PC-3 (cell line): ENCODE data around the gene TAS1R2. TPM values are rescaled to one million over a fixed set of nuclear protein-coding genes. Genes with fewer than 3 reads are reported as not detected.

Source experiments
- ATAC-seq: fragments of 200-7000 bp; cut with Tn5 transposase; 2 replicates; pipeline ENCODE4 v1.9.1; 2020; ENCODE audit warnings: mild to moderate bottlenecking, moderate library complexity
- BruUV-seq: library from RNA; stranded (reverse); fragments of 400-500 nt; replicated peaks from 2 replicates; lab custom pipeline; 2021; lab: Mats Ljungman, UMichigan
- CTCF ChIA-PET: fragments of 300-600 bp; sonication (Branson Sonifier 250); formaldehyde crosslinking; loops from one replicate; lab custom pipeline; 2022; ENCODE audit warnings: antibody characterized with exemption; lab: Charles Lee
- POLR2A ChIA-PET: fragments of 300-600 bp; sonication (Branson Sonifier 250); formaldehyde crosslinking; loops from one replicate; lab custom pipeline; 2022; ENCODE audit warnings: antibody characterized with exemption; ENCODE audit not compliant: unreplicated experiment; lab: Charles Lee
- DNase-seq: peaks from one replicate; pipeline ENCODE4 v3.0.0-alpha.2; 2015
- H2AFZ ChIP-seq: fragments of 300-600 bp; sonication (generic); 2 replicates; pipeline ENCODE4 v1.6.0; 2016; ENCODE audit warnings: antibody characterized with exemption, low read length
- H3F3A ChIP-seq: fragments of 300-600 bp; sonication (generic); one replicate; pipeline ENCODE4 v1.6.0; 2017; ENCODE audit warnings: antibody characterized with exemption, low read length, control low read depth, mild to moderate bottlenecking; ENCODE audit not compliant: unreplicated experiment
- H3K27ac ChIP-seq: fragments of 300-600 bp; sonication (generic); 2 replicates; pipeline ENCODE4 v1.5.1; 2016; ENCODE audit warnings: mild to moderate bottlenecking, low read length
- H3K27me3 ChIP-seq: fragments of 300-600 bp; sonication (generic); 2 replicates; pipeline ENCODE4 v1.6.1; 2016; ENCODE audit warnings: low read length, mixed read lengths
- H3K36me3 ChIP-seq: fragments of 300-600 bp; sonication (generic); 2 replicates; pipeline ENCODE4 v1.6.1; 2016; ENCODE audit warnings: low read depth, mixed run types, low read length, mixed read lengths
- H3K4me1 ChIP-seq: fragments of 300-600 bp; sonication (generic); 2 replicates; pipeline ENCODE4 v1.5.1; 2016; ENCODE audit warnings: low read length; ENCODE audit not compliant: insufficient read depth
- H3K4me2 ChIP-seq: fragments of 300-600 bp; sonication (generic); 2 replicates; pipeline ENCODE4 v1.6.0; 2016; ENCODE audit warnings: low read length
- H3K4me3 ChIP-seq: fragments of 300-600 bp; sonication (generic); 2 replicates; pipeline ENCODE4 v1.5.1; 2016; ENCODE audit warnings: mild to moderate bottlenecking, low read length, mixed read lengths
- H3K79me2 ChIP-seq: fragments of 300-600 bp; sonication (generic); 2 replicates; pipeline ENCODE4 v1.6.1; 2017; ENCODE audit warnings: low read length, mixed read lengths
- H3K9ac ChIP-seq: fragments of 300-600 bp; sonication (generic); 2 replicates; pipeline ENCODE4 v1.6.0; 2016; ENCODE audit warnings: mild to moderate bottlenecking, low read length
- H3K9me2 ChIP-seq: fragments of 300-600 bp; sonication (generic); replicated peaks from 2 replicates; pipeline ENCODE4 v1.6.1; 2016; ENCODE audit warnings: mixed run types, low read length, mixed read lengths
- H3K9me3 ChIP-seq: fragments of 300-600 bp; sonication (generic); 2 replicates; pipeline ENCODE4 v1.6.1; 2016; ENCODE audit warnings: low read length, mixed read lengths
- H4K20me1 ChIP-seq: fragments of 300-600 bp; sonication (generic); 2 replicates; pipeline ENCODE4 v1.6.1; 2016; ENCODE audit warnings: low read length, mixed read lengths
- CTCF ChIP-seq: fragments of 300-600 bp; sonication (generic); conservative IDR thresholded peaks from 2 replicates; pipeline ENCODE4 v1.5.1; 2017; ENCODE audit warnings: antibody characterized with exemption, low read depth, mild to moderate bottlenecking, low read length
- EZH2 ChIP-seq: fragments of 300-600 bp; sonication (generic); IDR thresholded peaks from one replicate; pipeline ENCODE4 v1.6.1; 2017; ENCODE audit warnings: antibody characterized with exemption, mild to moderate bottlenecking, low read length; ENCODE audit not compliant: unreplicated experiment
- EZH2phosphoT487 ChIP-seq: fragments of 300-600 bp; sonication (generic); IDR thresholded peaks from 2 replicates; pipeline ENCODE4 v1.6.1; 2018; ENCODE audit warnings: mild to moderate bottlenecking, antibody characterized with exemption, low read length, borderline replicate concordance
- intact Hi-C: fragments of 100-400 bp; cut with micrococcal nuclease; formaldehyde crosslinking; loops from 2 replicates; pipeline ENCODE4 v1.9.0; 2023
- total RNA-seq: library from RNA; depleted of rRNA; stranded (reverse); fragments of >200 nt; gene quantifications from 2 replicates; pipeline ENCODE4 v1.2.3, GENCODE V29; 2014

Gene TAS1R2
- total RNA-seq, 1 experiment from 2014 or later = not detected

- no TSS peak for BruUV-seq
- ATAC-seq = peak; percentile 16; the same call in 1 of the 2 replicates
- H3K4me3 ChIP-seq = no peak overlapping the region
- no peak overlapping the region for H3K4me2 ChIP-seq
- H3K9me3 ChIP-seq = no peaks in the 10 kb centered on the region
- H4K20me1 ChIP-seq = no peaks in the 10 kb centered on the region
- intact Hi-C loops = loop anchor here (1.0 kb wide), 1 partner anchor 212 kb away; no protein-coding TSS in a partner anchor
- no peak overlapping the region for H3K9ac ChIP-seq
- TF ChIP-seq CTCF = no peak
- TF ChIP-seq EZH2phosphoT487 = no peak
- no peak for TF ChIP-seq EZH2
- H3K79me2 ChIP-seq = no peaks in the 10 kb centered on the region
- ChIA-PET POLR2A (no interaction called here), CTCF (interaction anchor here (0.6 kb wide), 1 partner anchor 10 kb away, joined by 4 read pairs; no protein-coding TSS in a partner anchor)
- no peaks in the 10 kb centered on the region for H3K27me3 ChIP-seq
- no peaks in the 10 kb centered on the region for H3F3A ChIP-seq
- H2AFZ ChIP-seq = no peak overlapping the region
- H3K4me1 ChIP-seq = no peaks in the 10 kb centered on the region
- H3K9me2 ChIP-seq = no peaks in the 10 kb centered on the region
- no peaks in the 10 kb centered on the region for H3K36me3 ChIP-seq
- DNase-seq = no peak
- no peak overlapping the region for H3K27ac ChIP-seq
Observed at GRCh38 chr1:18884727-18885126, 25.3 kb upstream of the TAS1R2 start.

GRCh38 chr1:18884419-18884717 lies 24.9 kb upstream of the TAS1R2 start:
- H3K79me2 ChIP-seq = no peaks in the 10 kb centered on the region
- H3K9me2 ChIP-seq = no peaks in the 10 kb centered on the region
- H3K4me2 ChIP-seq = no peak overlapping the region
- DNase-seq (no peak), ATAC-seq (no peak)
- TF ChIP-seq EZH2phosphoT487 (no peak), EZH2 (no peak), CTCF (peak; percentile 5; the same call in 1 of the 2 replicates)
- no peaks in the 10 kb centered on the region for H3K27me3 ChIP-seq
- intact Hi-C loops = loop anchor here (1.0 kb wide), 1 partner anchor 212 kb away; no protein-coding TSS in a partner anchor
- H3K4me3 ChIP-seq = no peak overlapping the region
- H3K9ac ChIP-seq = no peak overlapping the region
- no peaks in the 10 kb centered on the region for H3K4me1 ChIP-seq
- BruUV-seq = no TSS peak
- no peaks in the 10 kb centered on the region for H4K20me1 ChIP-seq
- H3K27ac ChIP-seq = no peak overlapping the region
- no peaks in the 10 kb centered on the region for H3F3A ChIP-seq
- ChIA-PET POLR2A (no interaction called here), CTCF (interaction anchor here (0.6 to 0.9 kb wide), 3 partner anchors 10 to 88 kb away, joined by 3 to 4 read pairs (median 3); no protein-coding TSS in a partner anchor)
- H3K36me3 ChIP-seq = no peaks in the 10 kb centered on the region
- no peak overlapping the region for H2AFZ ChIP-seq
- no peaks in the 10 kb centered on the region for H3K9me3 ChIP-seq
